Measurements from ENCODE around the gene OR2L8.
"Not testable (repeated sequence)": the region's sequence is repeated elsewhere in the genome, so short reads cannot be mapped to it uniquely, and the experiment has no call there.

OR2L8 gene

GRCh38 chr1:247948558-247948957 is at the start of gene OR2L8:
TSS of gene OR2L8 (plus strand) at chr1:247948858. CDS start at chr1:247948858, 0 bp downstream.
- no peaks in the 10 kb centered on the region for H3K4me1 Mint-ChIP-seq

GRCh38 chr1:247904122-247904521 is 44.5 kb upstream of the OR2L8 start:
- Mint-ChIP-seq H3K4me3 (no peak overlapping the region), H3K27ac (peak overlapping the region in 1 of 2 donors; percentile 7), H3K4me1 (peaks cover 18% of the 10 kb centered on the region), H3K27me3 (no peaks in the 10 kb centered on the region), H3K9me3 (peaks cover 6 to 26% of the 10 kb centered on the region in 2 donors)
- no peak for ATAC-seq
- DNase-seq: no peak

More at GRCh38 chr1:247948558-247948957, at the start of gene OR2L8:
- DNase-seq: no peak
- no peak within 1 kb of the TSS for H3K4me3 Mint-ChIP-seq
- peaks cover 0 to 9% of the 10 kb centered on the region in 2 donors for H3K9me3 Mint-ChIP-seq
- ATAC-seq: no peak
- no peak within 1 kb of the TSS for H3K27ac Mint-ChIP-seq
- H3K27me3 Mint-ChIP-seq: no peaks in the 10 kb centered on the region

GRCh38 chr1:247905181-247905580 is 43.5 kb upstream of the OR2L8 start:
- Mint-ChIP-seq H3K9me3 (peaks cover 6 to 26% of the 10 kb centered on the region in 2 donors), H3K27me3 (no peaks in the 10 kb centered on the region), H3K4me3 (no peak overlapping the region), H3K27ac (peak overlapping the region in 1 of 2 donors; percentile 36), H3K4me1 (peaks cover 18% of the 10 kb centered on the region)
- DNase-seq (no peak), ATAC-seq (no peak)

DNA sequence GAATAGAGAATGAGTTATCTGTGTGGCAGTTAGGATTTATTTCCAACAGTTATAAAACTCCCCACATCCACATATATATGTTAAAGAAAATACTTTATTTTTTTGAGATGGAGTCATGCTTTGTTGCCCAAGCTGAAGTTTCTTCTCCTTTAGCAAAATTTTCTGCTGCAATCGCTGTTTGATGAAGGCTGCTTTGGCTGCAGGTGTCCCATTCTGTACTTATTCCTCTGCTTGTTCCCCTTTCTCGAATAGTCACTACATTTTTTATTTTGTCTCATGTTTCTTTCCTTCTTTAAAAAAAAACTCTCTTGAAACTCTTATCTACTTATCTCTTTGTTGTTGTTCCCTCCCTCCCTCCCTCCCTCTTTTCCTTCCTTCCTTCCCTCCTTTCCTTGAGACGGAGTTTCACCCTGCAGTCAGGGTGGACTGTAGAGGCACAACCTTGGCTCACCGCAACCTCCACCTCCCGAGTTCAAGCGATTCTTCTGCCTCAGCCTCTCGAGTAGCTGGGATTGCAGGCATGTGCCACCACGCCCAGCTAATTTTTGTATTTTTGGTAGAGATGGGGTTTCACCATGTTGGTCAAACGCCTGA is 42.7 kb upstream of the OR2L8 start:
- Mint-ChIP-seq H3K4me1 (peaks cover 18% of the 10 kb centered on the region), H3K27me3 (no peaks in the 10 kb centered on the region), H3K4me3 (peak overlapping the region; percentile 83), H3K9me3 (peaks cover 6 to 26% of the 10 kb centered on the region in 2 donors), H3K27ac (no peak overlapping the region)
- no peak for ATAC-seq
- no peak for DNase-seq

DNA sequence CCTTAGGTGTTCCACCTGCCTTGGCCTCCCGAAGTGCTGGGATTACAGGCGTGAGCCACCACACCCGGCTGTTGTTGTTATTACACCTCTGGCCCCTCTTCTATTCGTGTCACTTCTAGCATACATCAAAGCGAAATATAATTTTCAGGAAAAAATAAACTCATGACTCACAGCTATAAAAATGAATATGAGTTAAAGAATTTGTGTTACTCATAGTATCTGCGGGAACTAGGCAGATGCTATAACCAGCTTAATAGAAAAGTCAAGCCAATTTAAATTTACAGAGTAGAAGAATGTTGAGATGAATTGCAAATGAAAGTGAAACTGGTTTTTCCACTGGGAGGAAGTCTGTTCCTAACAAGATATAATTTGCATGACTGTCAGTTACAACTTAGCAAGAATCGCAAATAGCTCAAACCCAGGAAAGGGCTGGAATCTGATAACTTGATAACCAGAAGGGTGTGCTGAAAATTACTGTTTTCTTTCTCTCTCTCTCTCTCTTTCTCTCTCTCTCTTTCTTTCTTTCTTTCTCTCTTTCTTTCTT is 42.1 kb upstream of the OR2L8 start:
- no peaks in the 10 kb centered on the region for H3K27me3 Mint-ChIP-seq
- ATAC-seq (peak; percentile 94), DNase-seq (peak in 1 of 2 donors; percentile 49)

DNA sequence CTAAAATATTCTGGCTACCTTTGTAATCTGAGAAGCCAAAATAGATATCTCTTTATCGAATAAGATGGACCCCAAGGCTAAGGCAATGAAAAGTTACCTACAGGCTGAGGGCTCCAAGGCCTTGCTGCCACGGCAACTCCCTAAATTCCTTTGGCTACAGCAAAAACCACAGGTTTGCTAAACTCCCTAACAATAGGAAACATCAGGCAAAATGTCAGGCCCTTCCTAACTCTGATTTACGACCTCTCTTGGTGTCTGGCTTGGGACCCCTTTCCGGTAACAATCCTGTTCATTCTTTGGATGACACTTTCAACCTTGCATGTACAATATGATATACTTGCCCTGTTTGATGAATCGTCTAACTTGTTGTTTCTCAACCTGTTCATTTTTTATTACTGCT is 39.9 kb upstream of the OR2L8 start:
- Mint-ChIP-seq H3K9me3 (peaks cover 6 to 19% of the 10 kb centered on the region in 2 donors), H3K4me3 (no peak overlapping the region), H3K4me1 (peaks cover 18% of the 10 kb centered on the region), H3K27me3 (no peaks in the 10 kb centered on the region), H3K27ac (no peak overlapping the region)
- no peak for DNase-seq
- ATAC-seq: no peak

More for the DNA sequence above, 42.1 kb upstream of the OR2L8 start:
- Mint-ChIP-seq H3K4me3 (peak overlapping the region; percentile 83), H3K27ac (peak overlapping the region in 1 of 2 donors; percentile 73), H3K9me3 (peaks cover 6 to 26% of the 10 kb centered on the region in 2 donors), H3K4me1 (peaks cover 18% of the 10 kb centered on the region)

GRCh38 chr1:247913786-247914185 is 34.9 kb upstream of the OR2L8 start:
- H3K27me3 Mint-ChIP-seq: peaks cover 13% of the 10 kb centered on the region
- no peaks in the 10 kb centered on the region for H3K4me1 Mint-ChIP-seq
- DNase-seq: no peak
- no peak overlapping the region for H3K27ac Mint-ChIP-seq
- no peaks in the 10 kb centered on the region for H3K9me3 Mint-ChIP-seq
- no peak overlapping the region for H3K4me3 Mint-ChIP-seq
- ATAC-seq: no peak

DNA sequence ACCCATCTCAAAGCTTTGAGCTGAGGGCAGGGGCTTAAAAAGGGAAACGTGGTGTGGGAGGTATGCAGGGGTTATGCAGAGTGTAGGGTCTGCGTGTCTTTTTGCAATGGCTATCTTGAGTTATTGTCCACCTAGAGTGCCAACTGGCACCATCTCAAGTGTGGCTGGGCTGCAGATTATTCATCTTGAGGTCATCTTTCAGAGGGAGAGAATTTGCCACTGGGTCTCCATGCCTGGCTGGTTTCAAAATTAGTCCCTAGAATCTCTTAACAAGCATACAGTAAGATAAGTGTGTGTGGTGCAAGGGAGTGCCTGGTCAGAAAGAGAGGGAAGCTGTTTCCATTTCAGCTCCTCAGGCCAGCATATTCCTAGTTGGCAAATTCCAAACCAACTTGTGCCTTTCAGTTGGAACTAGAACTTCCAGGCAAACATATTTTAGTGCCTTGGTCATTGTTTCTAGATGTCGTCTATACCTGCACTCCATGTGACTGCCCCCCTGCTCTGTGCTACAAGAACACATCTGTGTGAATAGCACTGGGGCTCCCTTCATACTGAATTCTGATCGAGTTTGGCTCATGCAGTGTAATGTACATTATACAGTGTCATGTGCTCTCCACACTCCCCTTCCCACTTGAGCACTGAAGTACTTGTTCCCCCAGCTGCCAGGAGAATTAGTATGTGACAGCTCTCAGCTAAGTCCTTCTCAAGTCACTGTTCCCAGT is 33.6 kb upstream of the OR2L8 start:
- Mint-ChIP-seq H3K27ac (peak overlapping the region in 1 of 2 donors; percentile 60), H3K4me1 (no peaks in the 10 kb centered on the region), H3K9me3 (no peaks in the 10 kb centered on the region), H3K27me3 (peaks cover 13% of the 10 kb centered on the region), H3K4me3 (no peak overlapping the region)
- DNase-seq (no peak), ATAC-seq (peak; percentile 55)

GRCh38 chr1:247919952-247920351 is 28.7 kb upstream of the OR2L8 start, which contains the start of gene OR2T8:
TSS of gene OR2T8 (plus strand) at chr1:247920252. CDS start at chr1:247921018, 766 bp downstream.
- Mint-ChIP-seq H3K27ac (no peak within 1 kb of the TSS), H3K4me1 (no peaks in the 10 kb centered on the region), H3K9me3 (no peaks in the 10 kb centered on the region), H3K4me3 (no peak within 1 kb of the TSS), H3K27me3 (peaks cover 13% of the 10 kb centered on the region)
- DNase-seq (no peak), ATAC-seq (no peak)

DNA sequence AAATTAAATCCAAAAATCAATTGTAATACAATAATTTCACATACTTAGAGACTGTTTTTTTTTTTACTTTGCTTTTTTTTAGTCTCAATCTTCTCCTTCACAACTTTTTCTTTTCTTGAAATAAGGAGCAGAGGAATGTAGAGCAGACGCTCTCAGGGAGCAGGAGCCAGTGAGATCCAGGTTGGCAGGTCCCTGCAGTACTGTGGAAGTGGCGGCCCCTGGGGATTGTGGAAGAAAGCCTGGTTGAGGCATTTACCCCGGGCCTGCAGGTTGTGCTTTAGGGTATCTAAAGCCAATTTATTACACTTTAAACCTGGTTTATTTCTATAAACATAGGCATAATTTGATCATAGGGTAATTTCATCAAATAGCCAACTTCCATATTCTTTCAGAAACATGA is 24.7 kb upstream of the OR2L8 start:
- H3K27ac Mint-ChIP-seq: no peak overlapping the region
- H3K9me3 Mint-ChIP-seq: no peaks in the 10 kb centered on the region
- DNase-seq (no peak), ATAC-seq (no peak)
- H3K4me1 Mint-ChIP-seq: no peaks in the 10 kb centered on the region
- no peaks in the 10 kb centered on the region for H3K27me3 Mint-ChIP-seq
- no peak overlapping the region for H3K4me3 Mint-ChIP-seq

DNA sequence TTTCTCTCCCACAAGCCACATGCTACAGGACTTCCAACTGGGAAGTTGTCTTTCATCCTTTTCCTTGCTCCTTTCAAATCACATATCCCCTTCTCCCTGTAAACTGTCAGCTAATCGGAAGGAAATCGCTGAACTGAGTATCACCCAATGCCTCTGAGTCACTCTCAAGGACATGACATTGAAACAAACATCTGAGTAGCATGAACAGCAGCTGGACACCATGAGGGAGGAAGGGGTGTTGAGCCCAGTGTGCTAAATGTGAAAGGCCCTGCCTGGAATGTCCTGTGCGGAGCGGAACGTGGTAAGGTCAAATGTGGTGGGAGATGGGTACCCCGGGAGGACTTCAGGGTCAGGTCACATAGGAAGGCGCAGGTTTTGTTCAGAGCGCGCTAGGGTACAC is 23.8 kb upstream of the OR2L8 start, which contains the start of gene OR2AJ1:
Gene OR2AJ1, plus strand, starts transcription at position 22 of the 400 bp plus-strand sequence. CDS start 8,880 bp downstream, outside the sequence.
- Mint-ChIP-seq H3K27me3 (no peaks in the 10 kb centered on the region), H3K4me3 (no peak within 1 kb of the TSS), H3K27ac (no peak within 1 kb of the TSS), H3K9me3 (no peaks in the 10 kb centered on the region), H3K4me1 (no peaks in the 10 kb centered on the region)
- no peak for DNase-seq
- no peak for ATAC-seq

DNA sequence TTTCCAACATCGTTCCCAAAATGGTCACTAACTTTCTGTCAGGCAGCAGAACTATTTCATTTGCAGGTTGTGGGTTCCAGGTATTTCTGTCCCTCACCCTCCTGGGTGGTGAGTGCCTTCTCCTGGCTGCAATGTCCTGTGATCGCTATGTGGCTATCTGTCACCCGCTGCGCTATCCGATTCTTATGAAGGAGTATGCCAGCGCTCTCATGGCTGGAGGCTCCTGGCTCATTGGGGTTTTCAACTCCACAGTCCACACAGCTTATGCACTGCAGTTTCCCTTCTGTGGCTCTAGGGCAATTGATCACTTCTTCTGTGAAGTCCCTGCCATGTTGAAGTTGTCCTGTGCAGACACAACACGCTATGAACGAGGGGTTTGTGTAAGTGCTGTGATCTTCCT is 14.7 kb upstream of the OR2L8 start:
- Mint-ChIP-seq H3K27ac (no peak overlapping the region), H3K9me3 (no peaks in the 10 kb centered on the region), H3K4me1 (no peaks in the 10 kb centered on the region), H3K27me3 (no peaks in the 10 kb centered on the region), H3K4me3 (no peak overlapping the region)
- ATAC-seq (no peak), DNase-seq (no peak)

GRCh38 chr1:247935781-247936180 is 12.9 kb upstream of the OR2L8 start:
- no peaks in the 10 kb centered on the region for H3K9me3 Mint-ChIP-seq
- no peaks in the 10 kb centered on the region for H3K27me3 Mint-ChIP-seq
- no peaks in the 10 kb centered on the region for H3K4me1 Mint-ChIP-seq
- no peak for ATAC-seq
- no peak overlapping the region for H3K27ac Mint-ChIP-seq
- DNase-seq: no peak
- H3K4me3 Mint-ChIP-seq: no peak overlapping the region

GRCh38 chr1:247936415-247936814 is 12.2 kb upstream of the OR2L8 start:
- DNase-seq (no peak), ATAC-seq (no peak)
- no peaks in the 10 kb centered on the region for H3K4me1 Mint-ChIP-seq
- H3K27ac Mint-ChIP-seq: no peak overlapping the region
- no peak overlapping the region for H3K4me3 Mint-ChIP-seq
- H3K9me3 Mint-ChIP-seq: no peaks in the 10 kb centered on the region
- peaks cover 6% of the 10 kb centered on the region for H3K27me3 Mint-ChIP-seq

GRCh38 chr1:247936965-247937734 is 11.5 kb upstream of the OR2L8 start:
- not testable (repeated sequence) for H3K27me3 Mint-ChIP-seq, H3K9me3 Mint-ChIP-seq, H3K4me1 Mint-ChIP-seq
- Mint-ChIP-seq H3K4me3 (peak overlapping the region; percentile 81 to 84), H3K27ac (peak overlapping the region; percentile 67 to 73)
- peak; percentile 94 to 96 for DNase-seq
- ATAC-seq: peak; percentile 98

Data from stimulated activated naive CD8-positive, alpha-beta T cell treated with anti-CD3 and anti-CD28 coated beads, Interleukin-15, amount 100 ng/mL, for 72 hours (primary cell).